ENCODE measurements around the gene SLC34A1. TPM values are rescaled to one million over a fixed set of nuclear protein-coding genes. Genes with fewer than 3 reads are reported as not detected.

SLC34A1 gene
- total and polyA plus RNA-seq, 2 of the 13 experiments (the other 11 are each of a cell fraction or from before 2014, with no cell fraction given), result 0.03 to 0.20 TPM

- TF ChIP-seq ATF4 (CRISPR knock-in tag; IDR thresholded peaks at IDR 0.05) (0 out of 4 replicates have a peak, but pooled peaks of 1 of the 2 experiments have one; percentile 4), TARDBP (CRISPR knock-in tag; IDR thresholded peaks at IDR 0.05) (no peak), ZNF280D (CRISPR knock-in tag; IDR thresholded peaks at IDR 0.05) (no peak), ZNF766 (CRISPR knock-in tag; IDR thresholded peaks at IDR 0.05; ENCODE audit: borderline replicate concordance) (no peak), HDAC1 (CRISPR knock-in tag; IDR thresholded peaks at IDR 0.05) (peak; percentile 26; the same call in 1 of the 2 replicates), ZNF460 (CRISPR knock-in tag; IDR thresholded peaks at IDR 0.05; ENCODE audit: borderline replicate concordance) (no peak), ZNF501 (CRISPR knock-in tag; IDR thresholded peaks at IDR 0.05) (no peak), ETV5 (CRISPR knock-in tag; IDR thresholded peaks at IDR 0.05; ENCODE audit: borderline replicate concordance) (0 out of 2 replicates have a peak, but pooled peaks have one; percentile 19), ARID4A (CRISPR knock-in tag; IDR thresholded peaks at IDR 0.05; ENCODE audit: borderline replicate concordance) (no peak), MLLT10 (CRISPR knock-in tag; IDR thresholded peaks at IDR 0.05) (no peak), ZBTB7A (CRISPR knock-in tag; IDR thresholded peaks at IDR 0.05) (no peak), ZNF251 (CRISPR knock-in tag; IDR thresholded peaks at IDR 0.05) (no peak), ZNF777 (CRISPR knock-in tag; IDR thresholded peaks at IDR 0.05) (peak; percentile 78), ZNF563 (CRISPR knock-in tag; IDR thresholded peaks at IDR 0.05) (0 out of 2 replicates have a peak, but pooled peaks have one; percentile 57), HMGA1 (CRISPR knock-in tag; conservative IDR thresholded peaks at IDR 0.05) (no peak), ZNF281 (CRISPR knock-in tag; IDR thresholded peaks at IDR 0.05; ENCODE audit: borderline replicate concordance) (peak; percentile 59; the same call in 1 of the 2 replicates), RFX3 (CRISPR knock-in tag; IDR thresholded peaks at IDR 0.05) (peak; percentile 78), ZNF256 (CRISPR knock-in tag; conservative IDR thresholded peaks at IDR 0.05) (no peak), XRCC5 (optimal IDR thresholded peaks at IDR 0.05; ENCODE audit: low read length) (no peak)
Observed at GRCh38 chr5:177447066-177447610, 62.9 kb downstream of the SLC34A1 start (continued).
